HG03457 (cell line): ENCODE measurements around the gene ELOVL2.
"Not testable (repeated sequence)": the region's sequence is repeated elsewhere in the genome, so short reads cannot be mapped to it uniquely, and the experiment has no call there.

Source experiments
- ATAC-seq: cut with Tn5 transposase; IDR thresholded peaks from one replicate; pipeline ENCODE4 v1.9.1; 2021; ENCODE audit warnings: moderate number of reproducible peaks; ENCODE audit not compliant: unreplicated experiment

Gene ELOVL2

GRCh38 chr6:10984959-10985358, 59.1 kb downstream of the ELOVL2 start:
- ATAC-seq = not testable (repeated sequence)

- ATAC-seq = no peak
Observed at GRCh38 chr6:10981409-10981808, 62.7 kb downstream of the ELOVL2 start.

- no peak for ATAC-seq
Observed at GRCh38 chr6:10979603-10980002, 64.5 kb downstream of the ELOVL2 start.

GRCh38 chr6:10977231-10977968, 66.7 kb downstream of the ELOVL2 start:
- ATAC-seq = no peak

GRCh38 chr6:10976571-10976970, 67.5 kb downstream of the ELOVL2 start:
- ATAC-seq = no peak

- no peak for ATAC-seq
Observed at GRCh38 chr6:10972196-10972595, 71.9 kb downstream of the ELOVL2 start.

- no peak for ATAC-seq
Observed at GRCh38 chr6:10970731-10971130, 73.4 kb downstream of the ELOVL2 start.

GRCh38 chr6:10968776-10969175, 75.3 kb downstream of the ELOVL2 start:
- ATAC-seq = no peak

GRCh38 chr6:10964684-10965083, 79.4 kb downstream of the ELOVL2 start:
- no peak for ATAC-seq

GRCh38 chr6:10963113-10963512, 81.0 kb downstream of the ELOVL2 start:
- ATAC-seq = no peak

GRCh38 chr6:10962673-10963072, 81.4 kb downstream of the ELOVL2 start:
- no peak for ATAC-seq

GRCh38 chr6:10961837-10962236, 82.3 kb downstream of the ELOVL2 start:
- no peak for ATAC-seq

GRCh38 chr6:10960171-10960570, 83.9 kb downstream of the ELOVL2 start:
- no peak for ATAC-seq

GRCh38 chr6:10957414-10957886, 86.7 kb downstream of the ELOVL2 start:
- no peak for ATAC-seq

GRCh38 chr6:10956776-10957175, 87.3 kb downstream of the ELOVL2 start:
- ATAC-seq = no peak

GRCh38 chr6:10954590-10955010, 89.5 kb downstream of the ELOVL2 start:
- no peak for ATAC-seq

GRCh38 chr6:10951675-10952282, 92.3 kb downstream of the ELOVL2 start:
- ATAC-seq = no peak

GRCh38 chr6:10949579-10950490, 94.3 kb downstream of the ELOVL2 start:
- no peak for ATAC-seq

- ATAC-seq = no peak
Observed at GRCh38 chr6:10947966-10948365, 96.1 kb downstream of the ELOVL2 start.

- ATAC-seq = no peak
Observed at GRCh38 chr6:10945845-10946244, 98.3 kb downstream of the ELOVL2 start.

- ATAC-seq = no peak
Observed at GRCh38 chr6:10939840-10940239, 104.3 kb downstream of the ELOVL2 start.
